ENCODE results near the gene PAPPA. TPM values are rescaled to one million over a fixed set of nuclear protein-coding genes. Genes with fewer than 3 reads are reported as not detected.

The PAPPA gene
- total RNA-seq, 2 donors from 2014 or later, result 0.09 TPM

GRCh38 chr9:116234081-116234480 is 80.5 kb downstream of the PAPPA start:
- no peaks in the 10 kb centered on the region for H3K4me1 ChIP-seq (ENCODE audit: control insufficient read depth, insufficient read depth, low read length)
- Mint-ChIP-seq H3K36me3 (ENCODE audit: low read depth) (no peaks in the 10 kb centered on the region), H3K27me3 (ENCODE audit: insufficient read depth) (peaks cover 49% of the 10 kb centered on the region), H3K4me3 (no peak overlapping the region), H3K27ac (no peak overlapping the region), H3K9me3 (no peaks in the 10 kb centered on the region), H3K4me1 (no peaks in the 10 kb centered on the region)
- TF ChIP-seq CTCF (conservative IDR thresholded peaks at IDR 0.05), result no peak
- H3K9me3 ChIP-seq (ENCODE audit: control insufficient read depth, low read length), result no peaks in the 10 kb centered on the region
- peaks cover 15% of the 10 kb centered on the region for H3K27me3 ChIP-seq (ENCODE audit: control insufficient read depth, insufficient read depth, low read length, poor library complexity, severe bottlenecking)
- H3K9ac ChIP-seq (ENCODE audit: extremely low read depth, low read length, poor library complexity, severe bottlenecking), result no peak overlapping the region
- H3K36me3 ChIP-seq (ENCODE audit: control insufficient read depth, insufficient read depth, low read length), result no peaks in the 10 kb centered on the region
- no peak overlapping the region for H3K27ac ChIP-seq (ENCODE audit: low read depth, low read length)
- H3K4me3 ChIP-seq (ENCODE audit: low read length), result no peak overlapping the region
- peak; percentile 58 for DNase-seq
- WGBS, 2 experiments (ENCODE audit: insufficient coverage in 1 of 2, insufficient read length in 1 of 2), result 50 to 76% methylated on average over 1 to 3 of the region's 4 CpGs

- no peaks in the 10 kb centered on the region for H3K4me1 ChIP-seq (ENCODE audit: control insufficient read depth, insufficient read depth, low read length)
- H3K27ac ChIP-seq (ENCODE audit: low read depth, low read length), result no peak overlapping the region
- TF ChIP-seq CTCF (conservative IDR thresholded peaks at IDR 0.05), result no peak
- H3K4me3 ChIP-seq (ENCODE audit: low read length), result no peak overlapping the region
- DNase-seq, result no peak
- H3K9me3 Mint-ChIP-seq, result no peaks in the 10 kb centered on the region
- no peaks in the 10 kb centered on the region for H3K36me3 ChIP-seq (ENCODE audit: control insufficient read depth, insufficient read depth, low read length)
- peaks cover 60% of the 10 kb centered on the region for H3K27me3 Mint-ChIP-seq (ENCODE audit: insufficient read depth)
- no peaks in the 10 kb centered on the region for H3K4me1 Mint-ChIP-seq
- no peaks in the 10 kb centered on the region for H3K36me3 Mint-ChIP-seq (ENCODE audit: low read depth)
- no peaks in the 10 kb centered on the region for H3K9me3 ChIP-seq (ENCODE audit: control insufficient read depth, low read length)
- H3K27me3 ChIP-seq (ENCODE audit: control insufficient read depth, insufficient read depth, low read length, poor library complexity, severe bottlenecking), result peaks cover 15% of the 10 kb centered on the region
- no peak overlapping the region for H3K27ac Mint-ChIP-seq
- H3K9ac ChIP-seq (ENCODE audit: extremely low read depth, low read length, poor library complexity, severe bottlenecking), result no peak overlapping the region
- no peak overlapping the region for H3K4me3 Mint-ChIP-seq
Measured at GRCh38 chr9:116236979-116237378, 83.4 kb downstream of the PAPPA start.

- Mint-ChIP-seq H3K9me3 (no peaks in the 10 kb centered on the region), H3K4me3 (no peak overlapping the region), H3K27ac (no peak overlapping the region), H3K36me3 (ENCODE audit: low read depth) (no peaks in the 10 kb centered on the region), H3K27me3 (ENCODE audit: insufficient read depth) (peaks cover 61% of the 10 kb centered on the region), H3K4me1 (no peaks in the 10 kb centered on the region)
- Histone ChIP-seq H3K27ac (ENCODE audit: low read depth, low read length) (no peak overlapping the region), H3K27me3 (ENCODE audit: control insufficient read depth, insufficient read depth, low read length, poor library complexity, severe bottlenecking) (peaks cover 17% of the 10 kb centered on the region), H3K36me3 (ENCODE audit: control insufficient read depth, insufficient read depth, low read length) (no peaks in the 10 kb centered on the region), H3K4me1 (ENCODE audit: control insufficient read depth, insufficient read depth, low read length) (no peaks in the 10 kb centered on the region), H3K9me3 (ENCODE audit: control insufficient read depth, low read length) (no peaks in the 10 kb centered on the region), H3K9ac (ENCODE audit: extremely low read depth, low read length, poor library complexity, severe bottlenecking) (no peak overlapping the region), H3K4me3 (ENCODE audit: low read length) (no peak overlapping the region)
- WGBS, 2 experiments (ENCODE audit: insufficient coverage in 1 of 2, insufficient read length in 1 of 2), result 76% methylated on average over 4 of the region's 4 CpGs; no CpG with 5 or more reads in 1 of the 2 experiments
- no peak for DNase-seq
- TF ChIP-seq CTCF (conservative IDR thresholded peaks at IDR 0.05), result no peak
Measured at GRCh38 chr9:116237456-116237855, 83.9 kb downstream of the PAPPA start.
